ENCODE data around the gene NTN4.

Gene NTN4

DNA sequence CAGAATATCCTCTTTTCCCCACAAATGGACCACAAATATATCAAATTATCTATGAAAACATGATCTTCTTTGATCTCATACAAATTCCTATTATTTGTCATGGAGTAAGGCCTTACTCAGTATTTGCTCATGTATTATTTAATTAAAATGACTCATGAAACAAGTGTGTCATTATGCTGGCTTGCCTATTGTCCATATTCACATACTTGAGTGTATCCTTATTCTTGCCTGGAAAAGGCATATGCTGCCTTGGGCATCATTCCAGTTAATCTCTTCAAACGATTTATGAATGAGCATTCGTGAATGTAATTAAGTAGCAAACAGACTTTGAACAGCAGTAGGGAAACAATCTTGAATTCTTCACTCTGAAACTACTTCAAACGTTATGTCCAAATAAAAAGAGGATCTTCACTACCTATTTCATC is 45.6 kb upstream of the NTN4 start:
- Histone ChIP-seq H3K9me3 (ENCODE audit: severe bottlenecking) (no peaks in the 10 kb centered on the region), H3K4me1 (ENCODE audit: insufficient read depth, poor library complexity, severe bottlenecking) (peaks cover 20% of the 10 kb centered on the region), H3K27me3 (ENCODE audit: insufficient read depth, poor library complexity, severe bottlenecking) (peaks cover 12% of the 10 kb centered on the region), H3K4me3 (ENCODE audit: severe bottlenecking) (no peak overlapping the region), H3K27ac (ENCODE audit: poor library complexity, severe bottlenecking) (no peak overlapping the region), H3K36me3 (ENCODE audit: low read depth) (no peaks in the 10 kb centered on the region)
- no peak for TF ChIP-seq CTCF (IDR thresholded peaks at IDR 0.05; ENCODE audit: poor library complexity, severe bottlenecking)
- DNase-seq (ENCODE audit: low spot score) = no peak
- peak; percentile 96 for ATAC-seq (ENCODE audit: low read depth)

DNA sequence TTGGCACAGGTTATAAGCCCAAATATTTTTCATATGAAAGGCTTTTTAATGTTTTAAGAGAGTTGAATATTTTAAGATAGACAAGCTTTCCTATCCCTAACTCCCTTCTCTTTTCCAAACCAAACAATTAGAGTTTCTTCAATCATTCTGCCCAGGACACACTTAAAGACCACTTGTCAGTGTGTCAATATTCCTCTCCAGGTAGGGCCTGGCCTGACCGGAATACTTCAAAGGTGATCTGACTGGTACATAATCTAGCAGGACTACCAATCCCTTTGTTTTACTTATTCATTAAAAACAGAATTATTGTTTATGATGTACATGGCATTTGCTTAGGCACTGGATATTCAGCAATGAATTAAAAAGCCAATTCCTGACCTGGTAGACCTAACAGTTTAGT is 44.0 kb upstream of the NTN4 start:
- Histone ChIP-seq H3K9me3 (ENCODE audit: severe bottlenecking) (no peaks in the 10 kb centered on the region), H3K4me3 (ENCODE audit: severe bottlenecking) (no peak overlapping the region), H3K36me3 (ENCODE audit: low read depth) (no peaks in the 10 kb centered on the region), H3K4me1 (ENCODE audit: insufficient read depth, poor library complexity, severe bottlenecking) (peaks cover 20% of the 10 kb centered on the region), H3K27me3 (ENCODE audit: insufficient read depth, poor library complexity, severe bottlenecking) (peaks cover 25% of the 10 kb centered on the region), H3K27ac (ENCODE audit: poor library complexity, severe bottlenecking) (no peak overlapping the region)
- ATAC-seq (ENCODE audit: low read depth) (no peak), DNase-seq (ENCODE audit: low spot score) (no peak)
- TF ChIP-seq CTCF (IDR thresholded peaks at IDR 0.05; ENCODE audit: poor library complexity, severe bottlenecking) = no peak

DNA sequence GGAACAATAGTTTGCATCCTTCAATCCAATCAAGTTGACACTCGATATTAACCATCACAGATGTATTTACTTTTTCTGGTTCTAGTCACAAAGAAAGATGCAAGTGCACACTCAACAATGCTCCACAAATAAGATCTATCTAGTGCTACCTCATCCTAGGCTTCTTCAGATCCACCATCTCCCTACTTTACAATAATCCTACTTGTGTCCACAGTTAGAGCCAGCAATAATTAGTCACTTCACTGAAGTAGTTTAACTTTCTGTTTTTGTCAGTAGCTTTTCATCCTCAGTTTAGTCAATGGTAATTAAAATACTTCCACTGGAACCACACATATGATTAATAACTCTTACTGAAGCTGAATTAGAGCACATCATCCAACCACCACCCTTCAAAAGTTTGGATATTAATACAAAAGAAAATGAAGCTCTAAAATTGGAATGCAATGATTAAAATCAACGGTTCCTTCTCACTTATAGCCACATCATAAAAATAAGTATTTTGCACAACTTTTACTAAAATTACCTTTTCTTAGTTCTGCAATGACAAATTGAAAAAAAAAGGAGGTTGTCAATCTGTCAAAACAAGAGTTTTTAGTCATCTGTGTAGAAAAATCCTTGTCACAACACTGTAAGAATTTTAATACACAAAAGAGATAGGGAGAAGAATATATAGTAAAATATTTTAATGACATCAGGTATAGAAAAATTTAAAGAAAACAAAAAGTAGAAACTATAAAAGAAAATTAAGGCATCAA is 39.9 kb upstream of the NTN4 start:
- no peaks in the 10 kb centered on the region for H3K4me1 ChIP-seq (ENCODE audit: insufficient read depth, poor library complexity, severe bottlenecking)
- no peaks in the 10 kb centered on the region for H3K9me3 ChIP-seq (ENCODE audit: severe bottlenecking)
- no peaks in the 10 kb centered on the region for H3K36me3 ChIP-seq (ENCODE audit: low read depth)
- ATAC-seq (ENCODE audit: low read depth) (no peak), DNase-seq (ENCODE audit: low spot score) (no peak)
- peaks cover 19% of the 10 kb centered on the region for H3K27me3 ChIP-seq (ENCODE audit: insufficient read depth, poor library complexity, severe bottlenecking)
- no peak overlapping the region for H3K4me3 ChIP-seq (ENCODE audit: severe bottlenecking)
- TF ChIP-seq CTCF (IDR thresholded peaks at IDR 0.05; ENCODE audit: poor library complexity, severe bottlenecking) = no peak
- H3K27ac ChIP-seq (ENCODE audit: poor library complexity, severe bottlenecking) = no peak overlapping the region

GRCh38 chr12:95829395-95829794 is 38.8 kb upstream of the NTN4 start:
- Histone ChIP-seq H3K4me1 (ENCODE audit: insufficient read depth, poor library complexity, severe bottlenecking) (no peaks in the 10 kb centered on the region), H3K27me3 (ENCODE audit: insufficient read depth, poor library complexity, severe bottlenecking) (peaks cover 19% of the 10 kb centered on the region), H3K9me3 (ENCODE audit: severe bottlenecking) (no peaks in the 10 kb centered on the region), H3K36me3 (ENCODE audit: low read depth) (no peaks in the 10 kb centered on the region), H3K27ac (ENCODE audit: poor library complexity, severe bottlenecking) (no peak overlapping the region), H3K4me3 (ENCODE audit: severe bottlenecking) (no peak overlapping the region)
- DNase-seq (ENCODE audit: low spot score) (no peak), ATAC-seq (ENCODE audit: low read depth) (no peak)
- TF ChIP-seq CTCF (IDR thresholded peaks at IDR 0.05; ENCODE audit: poor library complexity, severe bottlenecking) = no peak

- H3K27ac ChIP-seq (ENCODE audit: poor library complexity, severe bottlenecking) = no peak overlapping the region
- no peaks in the 10 kb centered on the region for H3K9me3 ChIP-seq (ENCODE audit: severe bottlenecking)
- peaks cover 6% of the 10 kb centered on the region for H3K27me3 ChIP-seq (ENCODE audit: insufficient read depth, poor library complexity, severe bottlenecking)
- H3K4me3 ChIP-seq (ENCODE audit: severe bottlenecking) = no peak overlapping the region
- peak; percentile 50; the same call in 1 of the 3 replicates for ATAC-seq (ENCODE audit: low read depth)
- H3K4me1 ChIP-seq (ENCODE audit: insufficient read depth, poor library complexity, severe bottlenecking) = no peaks in the 10 kb centered on the region
- TF ChIP-seq CTCF (IDR thresholded peaks at IDR 0.05; ENCODE audit: poor library complexity, severe bottlenecking) = peak; percentile 87
- H3K36me3 ChIP-seq (ENCODE audit: low read depth) = no peaks in the 10 kb centered on the region
- DNase-seq (ENCODE audit: low spot score) = no peak
These were observed 29.6 kb upstream of the NTN4 start for GRCh38 chr12:95820096-95820703.

Data from RWPE2 (cell line).